Spleen (tissue), 7 donors: ENCODE measurements around the gene ZBTB7A.

Experiments
- CTCF ChIP-seq, 11 experiments: fragments of 200-600 bp in 7 of 11; fragments of 450-650 bp in 4 of 11; sonication (generic) in 4 of 11; IDR thresholded peaks in 8 of 11; conservative IDR thresholded peaks in 3 of 11; 1 replicate in 7 of 11; 2 replicates in 4 of 11; pipeline versions ENCODE4 v1.4.0 to v1.8.0; 2016 to 2021; ENCODE audit warnings: antibody characterized with exemption in 11 of 11, inconsistent platforms in 4 of 11, mild to moderate bottlenecking in 1 of 11
- POLR2A ChIP-seq, 3 donors: fragments of 450-650 bp; IDR thresholded peaks; one replicate each; pipeline ENCODE4 v1.5.1; 2017; ENCODE audit warnings: antibody characterized with exemption in 3 of 3, mild to moderate bottlenecking in 1 of 3
- donor health status: DM: no; HTN: no; CAD: no; lungs with moderate emphysema.
- donor health status: DM: no; HTN: no; CAD: no.
- donor health status: DM: no; HTN: no; CAD: no.

- TF ChIP-seq POLR2A (IDR thresholded peaks at IDR 0.05) (no peak), CTCF (IDR thresholded peaks at IDR 0.05 in 8 of 11, conservative IDR thresholded peaks at IDR 0.05 in 3 of 11) (no peak)
Measured at GRCh38 chr19:4036576-4037300, 30.0 kb downstream of the ZBTB7A start.
